Transverse colon (tissue), 4 donors: ENCODE data around the gene PEX14. TPM values are rescaled to one million over a fixed set of nuclear protein-coding genes. Genes with fewer than 3 reads are reported as not detected.

Experiments
- DNase-seq: peaks from one replicate; pipeline ENCODE4 v3.0.0-alpha.2; 2019
- H3K27ac ChIP-seq, 4 donors: fragments of 200-600 bp; sonication (generic); 2 replicates each; pipeline ENCODE4 v1.5.1; 2016 to 2018; ENCODE audit warnings: inconsistent platforms in 4 of 4
- H3K27me3 ChIP-seq: fragments of 200-600 bp; sonication (generic); 2 replicates; pipeline ENCODE4 v1.5.1; 2017; ENCODE audit warnings: inconsistent platforms
- H3K36me3 ChIP-seq, 4 donors: fragments of 200-600 bp; sonication (generic); 2 replicates each; pipeline ENCODE4 v1.5.1; 2017 to 2019; ENCODE audit warnings: inconsistent platforms in 4 of 4
- H3K4me1 ChIP-seq, 4 donors: fragments of 200-600 bp; sonication (generic); 2 replicates each; pipeline ENCODE4 v1.5.1; 2017 to 2020; ENCODE audit warnings: inconsistent platforms in 4 of 4
- H3K4me3 ChIP-seq, 4 donors: fragments of 200-600 bp; sonication (generic); 1 replicate in 1 of 4; 2 replicates in 3 of 4; pipeline versions ENCODE4 v1.5.1 to v1.6.1; 2017 to 2019; ENCODE audit warnings: inconsistent platforms in 4 of 4
- H3K9me3 ChIP-seq, 2 donors: fragments of 200-600 bp; sonication (generic); 2 replicates each; pipeline ENCODE4 v1.5.1; 2017 to 2019; ENCODE audit warnings: inconsistent platforms in 2 of 2
- EP300 ChIP-seq: sonication (generic); formaldehyde crosslinking; IDR thresholded peaks from one replicate; pipeline ENCODE4 v1.6.1; 2017; ENCODE audit warnings: antibody characterized with exemption, low read depth
- POLR2A ChIP-seq: fragments of 450-650 bp; IDR thresholded peaks from one replicate; pipeline ENCODE4 v1.6.1; 2016; ENCODE audit warnings: antibody characterized with exemption, mild to moderate bottlenecking, moderate library complexity
- POLR2AphosphoS5 ChIP-seq, 3 donors: sonication (generic); formaldehyde crosslinking; IDR thresholded peaks; one replicate each; pipeline ENCODE4 v1.6.1; 2016; ENCODE audit warnings: antibody characterized with exemption in 3 of 3
- WGBS, 2 donors: methylation state at CpG; one replicate each; pipeline ENCODE4 v1.1.5; 2018; ENCODE audit warnings: low coverage in 1 of 2; 5-methylcytosine and 5-hydroxymethylcytosine counted together
- in situ Hi-C, 4 donors: fragments of 200-750 bp; cut with MboI; loops; one replicate each; pipeline versions ENCODE4 v1.15.0 to v1.15.1; 2017; ENCODE audit warnings: low sequenced_read_pairs in 3 of 4, low pct_ligation_motif_present in 1 of 4, low pct_unique_long_range_greater_than_20kb in 1 of 4
- intact Hi-C: fragments of 100-400 bp; cut with DNase I; formaldehyde crosslinking; loops from one replicate; pipeline ENCODE4 v1.15.1; 2023; ENCODE audit warnings: low total_unique reads
- total RNA-seq, 4 donors: library from RNA; depleted of rRNA; stranded (reverse); fragments of >200 nt; gene quantifications; one replicate each; pipeline ENCODE4 v1.1.0, GENCODE V29; 2016
- TF ChIP-seq, protein P1 (sequence below), 5 experiments: fragments of 200-600 bp in 3 of 5; fragments of 450-650 bp in 2 of 5; sonication (generic) in 3 of 5; IDR thresholded peaks; 1 replicate in 2 of 5; 2 replicates in 3 of 5; pipeline ENCODE4 v1.5.1; 2016 to 2017; ENCODE audit warnings: antibody characterized with exemption in 5 of 5, inconsistent platforms in 3 of 5, mild to moderate bottlenecking in 2 of 5, moderate library complexity in 1 of 5

Gene PEX14
- total RNA-seq, 4 donors from 2014 or later = 2.4 to 16.5 (median 12.6) TPM

DNA sequence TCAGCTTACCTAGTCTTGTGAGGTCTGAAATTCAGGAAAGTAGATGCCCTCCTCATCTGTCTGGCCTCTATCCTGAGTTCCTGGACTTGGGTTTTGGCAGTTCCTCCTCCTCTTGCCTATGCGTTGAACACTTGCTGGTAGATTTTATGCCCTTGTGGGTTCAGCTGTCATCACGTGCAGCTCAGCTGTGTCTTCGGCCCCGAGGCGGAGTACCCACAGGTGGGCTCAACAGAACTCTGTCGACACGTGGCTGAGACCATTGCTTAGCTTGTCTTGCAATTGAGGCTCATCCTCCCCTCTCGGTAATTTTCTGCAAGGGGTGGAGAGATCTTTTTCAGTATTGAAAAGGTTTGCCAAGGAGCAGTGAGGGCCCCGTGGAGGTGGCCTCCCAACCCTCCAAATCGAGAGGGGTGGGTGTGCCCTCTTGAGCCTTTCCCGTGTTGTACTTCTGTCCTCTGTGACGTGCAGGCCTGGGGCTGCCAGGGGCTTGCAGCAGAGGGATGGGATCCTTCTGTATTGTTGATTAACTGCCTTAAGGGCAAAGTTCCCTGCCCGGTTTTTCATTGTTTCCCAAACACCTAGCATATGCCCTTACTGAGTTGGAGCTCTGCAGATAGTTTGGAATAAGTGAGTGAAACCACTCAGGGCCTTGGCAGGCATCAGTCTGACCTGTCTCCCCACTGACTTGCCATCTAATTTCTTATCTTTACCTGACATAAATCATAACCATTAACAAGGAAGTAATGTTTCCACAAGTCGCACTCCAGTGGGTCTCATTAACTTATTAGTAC lies 41.6 kb upstream of the PEX14 start:
- H3K27me3 ChIP-seq = no peaks in the 10 kb centered on the region
- no peaks in the 10 kb centered on the region for H3K9me3 ChIP-seq
- in situ Hi-C loops (loop anchor here in 1 of 4 donors (10.0 kb wide), 1 partner anchor 62 kb away; no protein-coding TSS in a partner anchor), intact Hi-C loops (no loop called here)
- no peak overlapping the region for H3K4me3 ChIP-seq
- 51 to 71% methylated on average over 5 to 12 of the region's 14 CpGs for WGBS, 2 donors
- TF ChIP-seq EP300 (no peak), POLR2A (no peak), POLR2AphosphoS5 (IDR thresholded peaks at IDR 0.05) (no peak)
- no peaks in the 10 kb centered on the region for H3K36me3 ChIP-seq
- peaks cover 0 to 19% (median 14%) of the 10 kb centered on the region in 4 donors for H3K4me1 ChIP-seq
- no peak overlapping the region for H3K27ac ChIP-seq
- DNase-seq = no peak

DNA sequence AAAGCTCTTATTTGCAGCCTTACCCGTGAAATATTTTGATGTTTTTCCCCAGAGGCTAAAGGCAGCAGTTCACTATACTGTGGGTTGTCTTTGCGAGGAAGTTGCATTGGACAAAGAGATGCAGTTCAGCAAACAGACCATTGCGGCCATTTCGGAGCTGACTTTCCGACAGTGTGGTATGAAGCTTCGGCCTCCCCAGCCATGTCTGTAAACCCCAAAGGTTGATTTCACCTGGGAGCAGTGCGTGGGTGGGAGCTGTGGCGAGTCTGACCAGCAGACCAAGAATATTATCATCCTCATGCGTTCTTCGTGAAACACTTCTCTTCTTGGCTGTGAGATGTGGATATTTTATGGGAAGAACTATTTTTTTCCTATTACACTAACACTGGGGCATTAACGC lies 41.0 kb upstream of the PEX14 start:
- whole genome bisulfite sequencing, 2 donors = 78 to 91% methylated on average over 7 to 11 of the region's 11 CpGs
- DNase-seq = no peak
- no peaks in the 10 kb centered on the region for H3K9me3 ChIP-seq
- H3K27me3 ChIP-seq = no peaks in the 10 kb centered on the region
- in situ Hi-C loops = loop anchor here in 1 of 4 donors (10.0 kb wide), 1 partner anchor 61 kb away; no protein-coding TSS in a partner anchor
- no peak overlapping the region for H3K4me3 ChIP-seq
- TF ChIP-seq POLR2AphosphoS5 (IDR thresholded peaks at IDR 0.05) (no peak), EP300 (no peak), POLR2A (no peak)
- TF ChIP-seq, protein P1, sequence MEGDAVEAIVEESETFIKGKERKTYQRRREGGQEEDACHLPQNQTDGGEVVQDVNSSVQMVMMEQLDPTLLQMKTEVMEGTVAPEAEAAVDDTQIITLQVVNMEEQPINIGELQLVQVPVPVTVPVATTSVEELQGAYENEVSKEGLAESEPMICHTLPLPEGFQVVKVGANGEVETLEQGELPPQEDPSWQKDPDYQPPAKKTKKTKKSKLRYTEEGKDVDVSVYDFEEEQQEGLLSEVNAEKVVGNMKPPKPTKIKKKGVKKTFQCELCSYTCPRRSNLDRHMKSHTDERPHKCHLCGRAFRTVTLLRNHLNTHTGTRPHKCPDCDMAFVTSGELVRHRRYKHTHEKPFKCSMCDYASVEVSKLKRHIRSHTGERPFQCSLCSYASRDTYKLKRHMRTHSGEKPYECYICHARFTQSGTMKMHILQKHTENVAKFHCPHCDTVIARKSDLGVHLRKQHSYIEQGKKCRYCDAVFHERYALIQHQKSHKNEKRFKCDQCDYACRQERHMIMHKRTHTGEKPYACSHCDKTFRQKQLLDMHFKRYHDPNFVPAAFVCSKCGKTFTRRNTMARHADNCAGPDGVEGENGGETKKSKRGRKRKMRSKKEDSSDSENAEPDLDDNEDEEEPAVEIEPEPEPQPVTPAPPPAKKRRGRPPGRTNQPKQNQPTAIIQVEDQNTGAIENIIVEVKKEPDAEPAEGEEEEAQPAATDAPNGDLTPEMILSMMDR (IDR thresholded peaks at IDR 0.05) = no peak
- H3K4me1 ChIP-seq = peaks cover 0 to 19% (median 14%) of the 10 kb centered on the region in 4 donors
- no peaks in the 10 kb centered on the region for H3K36me3 ChIP-seq
- H3K27ac ChIP-seq = no peak overlapping the region
- intact Hi-C loops = no loop called here

DNA sequence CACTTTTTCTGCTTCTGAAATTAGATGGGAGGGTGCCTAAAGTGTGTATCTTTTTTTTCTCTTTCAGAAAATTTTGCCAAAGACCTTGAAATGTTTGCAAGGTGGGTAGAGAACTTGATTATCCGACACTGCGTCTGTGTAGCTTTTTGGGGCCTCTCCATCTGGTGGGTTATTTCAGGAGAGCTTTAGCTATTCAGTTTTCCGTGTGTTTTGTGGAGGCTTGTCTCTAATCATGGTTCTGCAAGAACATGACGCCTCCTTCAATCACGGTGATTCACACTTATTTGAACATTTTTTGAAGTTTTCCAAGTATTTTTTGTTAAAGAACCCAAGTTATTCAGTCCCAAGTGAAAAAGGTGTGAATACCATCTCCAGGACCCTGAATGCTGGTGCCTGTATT lies 40.2 kb upstream of the PEX14 start:
- H3K27me3 ChIP-seq = no peaks in the 10 kb centered on the region
- no peak for TF ChIP-seq EP300
- no peak for TF ChIP-seq POLR2A
- TF ChIP-seq POLR2AphosphoS5 (IDR thresholded peaks at IDR 0.05) = no peak
- TF ChIP-seq, protein P1 (IDR thresholded peaks at IDR 0.05) = no peak
- no peaks in the 10 kb centered on the region for H3K36me3 ChIP-seq
- H3K27ac ChIP-seq = no peak overlapping the region
- in situ Hi-C loops (loop anchor here in 1 of 4 donors (10.0 kb wide), 1 partner anchor 60 kb away; no protein-coding TSS in a partner anchor), intact Hi-C loops (no loop called here)
- H3K4me3 ChIP-seq = no peak overlapping the region
- WGBS, 2 donors = 93% methylated on average over 5 of the region's 5 CpGs; no CpG with 5 or more reads in 1 of the 2 donors
- no peaks in the 10 kb centered on the region for H3K9me3 ChIP-seq
- peaks cover 0 to 17% (median 14%) of the 10 kb centered on the region in 4 donors for H3K4me1 ChIP-seq
- no peak for DNase-seq

DNA sequence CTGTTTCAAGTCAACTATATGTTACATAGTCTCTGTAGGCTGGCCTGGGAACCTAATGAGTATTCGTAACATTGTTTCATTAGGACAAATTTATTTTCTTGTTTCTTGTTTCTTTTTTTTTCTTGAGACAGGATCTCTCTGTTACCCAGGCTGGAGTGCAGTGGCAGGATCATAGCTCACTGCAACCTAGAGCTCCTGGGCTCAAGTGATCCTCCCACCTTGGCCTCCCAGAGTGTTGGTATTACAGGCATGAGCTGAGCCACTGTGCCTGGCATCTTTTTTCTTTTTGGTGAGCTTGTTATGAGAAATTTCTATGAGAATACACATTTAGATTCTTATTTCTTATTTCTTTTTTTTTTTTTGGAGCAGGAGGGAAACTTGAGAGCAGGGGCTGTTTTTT lies 37.7 kb upstream of the PEX14 start:
- no peak for DNase-seq
- Histone ChIP-seq H3K27me3 (no peaks in the 10 kb centered on the region), H3K9me3 (no peaks in the 10 kb centered on the region), H3K4me3 (no peak overlapping the region), H3K27ac (no peak overlapping the region), H3K4me1 (peaks cover 0 to under 1% (median under 1%) of the 10 kb centered on the region in 4 donors), H3K36me3 (no peaks in the 10 kb centered on the region)
- intact Hi-C loops (no loop called here), in situ Hi-C loops (loop anchor here in 1 of 4 donors (10.0 kb wide), 1 partner anchor 58 kb away; no protein-coding TSS in a partner anchor)
- WGBS, 2 donors = 97 to 100% methylated on average over 1 of the region's 1 CpG
- TF ChIP-seq POLR2AphosphoS5 (IDR thresholded peaks at IDR 0.05) (no peak), EP300 (no peak), POLR2A (no peak)
- TF ChIP-seq, protein P1 (IDR thresholded peaks at IDR 0.05) = no peak
